ENCODE data around the gene SAMD11. TPM values are rescaled to one million over a fixed set of nuclear protein-coding genes. Genes with fewer than 3 reads are reported as not detected.

Gene SAMD11
- total RNA-seq, 2 experiments from 2014 or later: not detected

DNA sequence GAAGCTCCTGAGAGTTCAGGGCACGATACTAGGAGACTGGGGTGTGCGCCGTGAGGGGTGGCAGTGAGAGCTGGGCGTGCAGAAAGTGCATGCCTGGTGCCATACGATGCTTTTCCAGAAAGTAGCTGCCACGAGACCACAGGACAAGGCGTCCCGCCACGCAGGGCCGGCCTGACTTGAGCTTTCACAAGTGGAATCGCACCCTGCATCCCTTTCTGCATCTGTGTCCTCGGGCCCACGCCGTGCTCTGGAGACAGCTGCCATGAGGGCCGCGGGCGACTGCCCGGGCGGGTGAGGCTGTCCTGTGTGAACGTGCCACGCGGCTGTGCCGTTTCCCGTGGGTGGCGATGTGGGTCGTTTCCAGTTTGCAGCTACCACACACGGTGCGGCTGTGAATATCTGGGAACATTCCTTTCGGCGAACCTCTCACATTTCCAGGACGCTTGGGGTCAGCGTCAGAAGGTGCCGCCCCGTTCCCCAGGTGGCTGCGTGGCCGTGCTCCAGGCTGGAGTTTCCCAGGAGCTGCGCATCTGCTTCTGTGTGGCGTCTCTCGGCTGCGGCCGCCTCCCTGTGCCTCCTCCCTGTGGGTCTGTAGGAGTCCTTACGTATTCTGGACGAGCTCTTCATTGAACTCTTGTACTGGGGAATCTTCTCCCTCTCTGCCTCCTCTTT is 59.2 kb downstream of the SAMD11 start:
- intact Hi-C loops (cut with DNase I, micrococcal nuclease): loop anchor here in 1 of 2 experiments (5.0 kb wide), 1 partner anchor 309 kb away; no protein-coding TSS in a partner anchor
- peaks cover 3% of the 10 kb centered on the region for H3K4me1 ChIP-seq (ENCODE audit: insufficient read depth, low read length)
- H3K9me3 Mint-ChIP-seq: no peaks in the 10 kb centered on the region
- H3K27ac ChIP-seq (ENCODE audit: low read depth in 1 of 2, low read length in 2 of 2): no peak overlapping the region
- H3K36me3 Mint-ChIP-seq (ENCODE audit: low read depth): no peaks in the 10 kb centered on the region
- ATAC-seq (ENCODE audit: poor library complexity): no peak
- TF ChIP-seq, protein P1, sequence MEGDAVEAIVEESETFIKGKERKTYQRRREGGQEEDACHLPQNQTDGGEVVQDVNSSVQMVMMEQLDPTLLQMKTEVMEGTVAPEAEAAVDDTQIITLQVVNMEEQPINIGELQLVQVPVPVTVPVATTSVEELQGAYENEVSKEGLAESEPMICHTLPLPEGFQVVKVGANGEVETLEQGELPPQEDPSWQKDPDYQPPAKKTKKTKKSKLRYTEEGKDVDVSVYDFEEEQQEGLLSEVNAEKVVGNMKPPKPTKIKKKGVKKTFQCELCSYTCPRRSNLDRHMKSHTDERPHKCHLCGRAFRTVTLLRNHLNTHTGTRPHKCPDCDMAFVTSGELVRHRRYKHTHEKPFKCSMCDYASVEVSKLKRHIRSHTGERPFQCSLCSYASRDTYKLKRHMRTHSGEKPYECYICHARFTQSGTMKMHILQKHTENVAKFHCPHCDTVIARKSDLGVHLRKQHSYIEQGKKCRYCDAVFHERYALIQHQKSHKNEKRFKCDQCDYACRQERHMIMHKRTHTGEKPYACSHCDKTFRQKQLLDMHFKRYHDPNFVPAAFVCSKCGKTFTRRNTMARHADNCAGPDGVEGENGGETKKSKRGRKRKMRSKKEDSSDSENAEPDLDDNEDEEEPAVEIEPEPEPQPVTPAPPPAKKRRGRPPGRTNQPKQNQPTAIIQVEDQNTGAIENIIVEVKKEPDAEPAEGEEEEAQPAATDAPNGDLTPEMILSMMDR (IDR thresholded peaks at IDR 0.05): no peak
- no peaks in the 10 kb centered on the region for H3K36me3 ChIP-seq (ENCODE audit: insufficient read depth, low read length)
- H3K4me3 Mint-ChIP-seq: no peak overlapping the region
- DNase-seq: peak in 1 of 14 experiments; percentile 30
- peaks cover 0 to 14% of the 10 kb centered on the region in 2 experiments for H3K27me3 ChIP-seq (ENCODE audit: control insufficient read depth in 1 of 2, insufficient read depth in 2 of 2, low read length in 2 of 2)
- H3K9me3 ChIP-seq (ENCODE audit: control insufficient read depth in 1 of 2, insufficient read depth in 1 of 2, low read length in 2 of 2): peaks cover 0 to 3% of the 10 kb centered on the region in 2 experiments
- ChIA-PET POLR2A (no interaction called here), CTCF (interaction anchor here (2.1 to 2.5 kb wide), 2 partner anchors 19 to 30 kb away, joined by 7 read pairs; partner anchors contain the start of gene ISG15)
- H3K27ac Mint-ChIP-seq: no peak overlapping the region
- H3K27me3 Mint-ChIP-seq: peaks cover 22% of the 10 kb centered on the region
- H3K4me1 Mint-ChIP-seq (ENCODE audit: low read depth): no peaks in the 10 kb centered on the region
- no peak overlapping the region for H3K4me3 ChIP-seq (ENCODE audit: low read length)

DNA sequence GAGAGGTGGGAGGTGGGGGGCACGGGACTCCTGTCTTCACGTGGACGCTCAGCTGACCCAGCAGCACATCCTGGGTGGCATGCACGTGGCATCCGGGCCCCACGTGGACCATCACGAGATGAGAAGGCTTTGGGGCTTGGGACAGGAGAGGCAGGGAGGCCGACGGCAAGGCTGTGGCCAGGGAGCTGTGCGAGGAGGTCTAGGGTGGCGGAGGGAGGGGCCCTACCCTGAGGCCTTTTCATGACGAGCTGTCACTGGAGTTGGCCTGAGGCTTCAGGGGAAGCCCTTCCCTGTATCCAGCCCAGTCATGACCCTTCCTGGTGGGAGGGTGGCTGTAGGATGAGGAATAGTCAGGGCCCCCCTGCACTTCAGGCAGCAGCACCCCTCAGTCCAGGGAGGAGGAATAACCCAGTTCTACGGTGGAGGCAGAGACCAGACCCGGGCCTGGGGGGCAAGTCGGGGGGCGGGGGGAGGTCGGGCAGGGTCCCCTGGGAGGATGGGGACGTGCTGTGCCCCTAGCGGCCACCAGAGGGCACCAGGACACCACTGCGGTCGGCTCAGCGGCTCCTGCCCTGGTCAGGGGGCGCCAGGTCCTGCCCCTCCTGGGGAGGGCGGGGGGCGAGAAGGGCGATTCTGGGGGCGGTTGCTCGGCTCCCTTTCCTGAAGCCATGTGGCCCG is 60.2 kb downstream of the SAMD11 start:
- Histone ChIP-seq H3K36me3 (ENCODE audit: insufficient read depth, low read length) (no peaks in the 10 kb centered on the region), H3K9me3 (ENCODE audit: control insufficient read depth in 1 of 2, insufficient read depth in 1 of 2, low read length in 2 of 2) (no peaks in the 10 kb centered on the region), H3K27ac (ENCODE audit: low read depth in 1 of 2, low read length in 2 of 2) (no peak overlapping the region), H3K4me3 (ENCODE audit: low read length) (no peak overlapping the region), H3K4me1 (ENCODE audit: insufficient read depth, low read length) (peaks cover 3% of the 10 kb centered on the region), H3K27me3 (ENCODE audit: control insufficient read depth in 1 of 2, insufficient read depth in 2 of 2, low read length in 2 of 2) (peaks cover 0 to 14% of the 10 kb centered on the region in 2 experiments)
- DNase-seq: peak; percentile 43 to 79 (median 56)
- intact Hi-C loops (cut with DNase I, micrococcal nuclease): loop anchor here (1.0 to 5.0 kb wide), 3 partner anchors 79 to 308 kb away; no protein-coding TSS in a partner anchor
- ATAC-seq (ENCODE audit: poor library complexity): peak; percentile 84
- ChIA-PET POLR2A (interaction anchor here (0.6 kb wide), 1 partner anchor 57 kb away, joined by 3 read pairs; no protein-coding TSS in a partner anchor), CTCF (interaction anchor here (0.7 to 2.1 kb wide), 11 partner anchors 8 to 308 kb away, joined by 3 to 14 read pairs (median 4); partner anchors contain the start of genes ISG15 and NOC2L)
- TF ChIP-seq, protein P1 (IDR thresholded peaks at IDR 0.05): peak; percentile 93
- H3K27ac Mint-ChIP-seq: no peak overlapping the region
- no peaks in the 10 kb centered on the region for H3K9me3 Mint-ChIP-seq
- H3K36me3 Mint-ChIP-seq (ENCODE audit: low read depth): no peaks in the 10 kb centered on the region
- H3K4me3 Mint-ChIP-seq: no peak overlapping the region
- no peaks in the 10 kb centered on the region for H3K4me1 Mint-ChIP-seq (ENCODE audit: low read depth)
- peaks cover 19% of the 10 kb centered on the region for H3K27me3 Mint-ChIP-seq

DNA sequence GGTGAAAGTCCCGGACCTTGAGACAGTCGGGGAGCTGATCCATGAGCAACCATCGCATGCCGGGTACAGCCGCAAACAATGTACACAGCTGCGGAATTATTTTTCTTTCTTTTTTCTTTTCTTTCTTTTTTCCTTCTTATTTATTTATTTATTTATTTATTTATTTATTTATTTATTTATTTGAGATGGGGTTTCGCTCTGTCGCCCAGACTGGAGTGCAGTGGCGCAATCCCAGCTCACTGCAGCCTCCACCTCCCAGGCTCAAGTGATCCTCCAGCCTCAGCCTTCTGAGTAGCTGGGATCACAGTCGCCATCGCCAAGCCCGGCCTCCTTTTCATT is 60.7 kb downstream of the SAMD11 start:
- peaks cover 0 to 14% of the 10 kb centered on the region in 2 experiments for H3K27me3 ChIP-seq (ENCODE audit: control insufficient read depth in 1 of 2, insufficient read depth in 2 of 2, low read length in 2 of 2)
- Mint-ChIP-seq H3K36me3 (ENCODE audit: low read depth) (no peaks in the 10 kb centered on the region), H3K9me3 (no peaks in the 10 kb centered on the region), H3K4me1 (ENCODE audit: low read depth) (no peaks in the 10 kb centered on the region), H3K4me3 (no peak overlapping the region), H3K27me3 (peaks cover 19% of the 10 kb centered on the region), H3K27ac (no peak overlapping the region)
- H3K4me3 ChIP-seq (ENCODE audit: low read length): no peak overlapping the region
- intact Hi-C loops (cut with DNase I, micrococcal nuclease): loop anchor here (1.0 to 5.0 kb wide), 3 partner anchors 79 to 308 kb away; no protein-coding TSS in a partner anchor
- TF ChIP-seq, protein P1 (IDR thresholded peaks at IDR 0.05): peak; percentile 52
- H3K36me3 ChIP-seq (ENCODE audit: insufficient read depth, low read length): no peaks in the 10 kb centered on the region
- peaks cover 3% of the 10 kb centered on the region for H3K4me1 ChIP-seq (ENCODE audit: insufficient read depth, low read length)
- H3K9me3 ChIP-seq (ENCODE audit: control insufficient read depth in 1 of 2, insufficient read depth in 1 of 2, low read length in 2 of 2): no peaks in the 10 kb centered on the region
- DNase-seq: no peak
- ChIA-PET CTCF (interaction anchor here (0.7 to 2.1 kb wide), 11 partner anchors 8 to 307 kb away, joined by 3 to 14 read pairs (median 4); partner anchors contain the start of genes ISG15 and NOC2L), POLR2A (interaction anchor here (0.6 kb wide), 1 partner anchor 56 kb away, joined by 3 read pairs; no protein-coding TSS in a partner anchor)
- H3K27ac ChIP-seq (ENCODE audit: low read depth in 1 of 2, low read length in 2 of 2): no peak overlapping the region
- no peak for ATAC-seq (ENCODE audit: poor library complexity)
